T-helper 2 cell treated with Interferon-gamma antibody and Interleukin-4, amounts not matched to agents 100 ng/mL and 5 ng/mL, for 36 hours (primary cell): ENCODE results near the gene PDZRN3. TPM values are rescaled to one million over a fixed set of nuclear protein-coding genes. Genes with fewer than 3 reads are reported as not detected.
"Not testable (repeated sequence)": the region's sequence is repeated elsewhere in the genome, so short reads cannot be mapped to it uniquely, and the experiment has no call there.

Source experiments
- intact Hi-C: fragments of 100-400 bp; cut with micrococcal nuclease; formaldehyde crosslinking; loops from one replicate; pipeline ENCODE4 v1.15.1; 2023
- total RNA-seq: library from RNA; stranded (reverse); gene quantifications from 2 replicates; pipeline ENCODE4 v1.2.3, GENCODE V29; 2022

Gene PDZRN3
- total RNA-seq, 1 donor from 2014 or later = not detected

DNA sequence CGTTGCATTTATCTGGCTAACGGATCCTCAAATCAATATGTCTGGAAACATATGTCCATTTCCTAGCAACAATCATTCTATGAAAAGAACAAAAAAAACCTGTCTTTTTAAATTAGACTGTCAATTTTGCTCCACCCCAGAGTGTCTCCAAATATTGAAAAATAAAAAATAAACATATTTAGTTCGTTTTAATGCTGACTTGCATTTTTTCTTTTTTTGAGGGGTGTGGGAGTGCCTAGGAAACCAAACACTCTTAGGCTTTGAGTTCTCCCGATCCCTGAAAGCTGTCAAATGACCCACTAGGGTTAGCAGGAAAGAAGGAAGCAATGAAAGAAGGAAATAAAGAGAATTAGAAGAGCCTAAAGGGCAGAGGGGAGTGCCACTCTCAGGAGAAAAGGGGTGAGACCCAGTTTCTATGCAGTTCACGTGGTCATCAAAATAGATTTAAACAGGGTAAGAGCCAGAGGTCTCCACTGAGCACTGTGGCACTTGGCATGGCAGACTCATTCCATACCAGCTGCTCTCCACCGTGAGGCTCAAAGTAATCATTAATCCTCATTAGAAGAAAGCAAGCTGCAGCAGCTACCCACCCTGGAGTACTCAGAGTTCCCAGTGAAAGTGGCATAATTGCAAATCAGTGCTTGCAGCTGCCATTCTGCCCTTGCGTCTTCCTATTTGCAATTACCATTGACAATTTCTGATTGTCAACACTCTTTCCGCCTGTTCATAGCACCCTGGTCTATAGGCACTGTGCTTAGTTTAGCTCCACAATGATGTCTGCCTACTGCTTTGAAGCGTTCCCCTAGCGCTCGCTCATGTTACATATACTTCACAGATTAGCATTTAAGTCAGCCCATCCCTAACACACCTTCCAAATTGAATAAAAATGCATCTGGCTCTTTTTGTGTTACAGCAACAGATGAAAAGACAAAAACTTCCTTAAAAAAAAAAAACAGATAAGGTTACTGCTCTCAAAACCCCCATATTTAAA, 32.3 kb downstream of the PDZRN3 start:
- intact Hi-C loops = no loop called here

DNA sequence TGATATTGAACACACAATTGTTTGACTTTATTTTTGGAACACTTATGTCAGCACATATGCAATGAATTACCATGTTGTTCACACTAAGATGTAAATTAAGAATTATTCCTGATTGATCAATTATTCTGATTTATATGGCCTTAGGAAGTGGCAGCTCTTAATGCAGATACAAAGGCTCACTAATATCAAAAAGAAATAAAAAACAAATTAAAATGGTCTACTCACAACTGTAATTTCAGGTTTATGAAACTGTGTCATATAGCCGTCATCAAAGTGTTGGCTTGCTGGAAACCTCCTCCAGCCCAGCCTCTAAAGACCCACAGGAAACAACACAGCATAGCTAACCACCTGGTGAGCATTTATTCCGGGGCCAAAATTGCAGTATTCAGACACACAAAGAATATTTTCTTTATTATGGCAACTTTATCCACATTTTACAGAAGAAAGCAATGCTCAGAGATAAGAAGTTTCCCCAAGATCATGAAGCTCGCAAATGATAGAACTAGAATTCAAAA, 33.4 kb downstream of the PDZRN3 start:
- intact Hi-C loops = no loop called here

DNA sequence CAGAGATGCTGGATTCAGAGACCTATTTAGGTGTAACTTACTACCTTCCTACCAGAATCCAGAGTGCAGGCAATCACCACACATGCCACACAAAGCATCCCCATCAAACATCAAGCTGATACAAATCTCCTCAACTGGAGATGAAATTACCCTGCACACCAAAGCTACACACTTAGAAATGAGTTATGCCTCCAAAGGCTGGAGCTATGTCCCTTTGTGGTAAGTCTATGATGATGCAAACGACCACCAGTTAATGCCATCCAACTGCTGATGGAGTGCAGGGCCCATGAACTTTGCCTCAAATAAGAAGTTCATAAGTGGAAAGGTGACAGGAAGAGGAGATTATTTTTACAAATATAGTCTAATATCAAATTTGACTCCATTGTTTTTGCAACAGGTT, 38.1 kb downstream of the PDZRN3 start:
- intact Hi-C loops = no loop called here

DNA sequence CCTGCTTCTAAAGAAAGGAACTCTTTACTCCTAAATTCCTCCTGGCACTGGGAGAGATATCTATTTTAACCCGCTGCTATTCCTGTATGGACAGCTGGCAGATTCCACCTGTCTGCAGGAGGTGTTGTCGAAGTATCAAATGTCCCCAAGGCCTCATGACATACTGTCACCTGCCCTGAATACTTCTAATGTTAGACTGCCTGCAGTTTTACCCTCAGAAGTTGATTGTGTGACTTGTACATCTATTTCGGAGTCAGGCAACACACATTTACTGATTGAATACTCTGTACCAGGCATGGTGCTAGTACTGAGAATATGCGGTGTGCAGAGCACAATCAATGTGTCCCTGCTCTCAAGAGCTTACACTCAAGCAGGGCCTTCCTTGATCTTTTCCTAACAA, 38.6 kb downstream of the PDZRN3 start:
- intact Hi-C loops = no loop called here

DNA sequence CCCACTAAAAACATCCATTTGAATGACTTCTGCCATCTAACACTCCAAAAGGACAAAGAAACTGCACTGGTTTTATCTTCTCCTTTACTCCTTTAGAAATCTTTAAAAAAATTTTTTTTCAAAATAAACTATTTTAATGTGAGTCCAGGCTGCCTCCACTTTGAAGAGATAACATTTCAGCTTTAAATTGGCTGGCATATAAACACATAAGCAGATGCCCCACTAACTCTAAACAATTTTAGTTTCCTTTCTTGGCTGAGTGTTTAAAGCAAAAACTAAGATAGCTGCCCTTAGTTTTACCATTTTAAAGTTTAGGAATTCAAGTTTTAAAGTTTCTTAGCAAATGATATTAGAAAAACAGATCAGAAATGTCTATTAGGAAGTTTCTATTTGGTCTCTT, 39.9 kb downstream of the PDZRN3 start:
- intact Hi-C loops = no loop called here

DNA sequence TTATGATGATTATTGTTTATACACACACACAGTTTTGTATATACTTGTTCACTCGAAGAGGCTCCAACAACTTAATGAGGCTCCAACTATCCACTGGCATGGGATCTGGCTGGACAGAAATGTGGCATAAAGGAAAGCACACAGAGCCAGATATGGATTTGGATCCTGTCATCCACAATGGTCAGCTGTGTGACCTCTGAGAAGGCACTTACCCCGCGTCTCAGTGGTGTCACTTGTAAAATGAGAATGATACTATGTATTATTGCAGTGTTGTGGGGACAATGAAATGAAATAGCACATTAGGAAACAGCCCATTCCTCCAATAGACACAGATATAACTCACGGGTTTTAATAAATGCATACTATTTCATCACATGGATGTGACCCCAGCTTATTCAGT, 42.2 kb downstream of the PDZRN3 start:
- intact Hi-C loops = no loop called here

DNA sequence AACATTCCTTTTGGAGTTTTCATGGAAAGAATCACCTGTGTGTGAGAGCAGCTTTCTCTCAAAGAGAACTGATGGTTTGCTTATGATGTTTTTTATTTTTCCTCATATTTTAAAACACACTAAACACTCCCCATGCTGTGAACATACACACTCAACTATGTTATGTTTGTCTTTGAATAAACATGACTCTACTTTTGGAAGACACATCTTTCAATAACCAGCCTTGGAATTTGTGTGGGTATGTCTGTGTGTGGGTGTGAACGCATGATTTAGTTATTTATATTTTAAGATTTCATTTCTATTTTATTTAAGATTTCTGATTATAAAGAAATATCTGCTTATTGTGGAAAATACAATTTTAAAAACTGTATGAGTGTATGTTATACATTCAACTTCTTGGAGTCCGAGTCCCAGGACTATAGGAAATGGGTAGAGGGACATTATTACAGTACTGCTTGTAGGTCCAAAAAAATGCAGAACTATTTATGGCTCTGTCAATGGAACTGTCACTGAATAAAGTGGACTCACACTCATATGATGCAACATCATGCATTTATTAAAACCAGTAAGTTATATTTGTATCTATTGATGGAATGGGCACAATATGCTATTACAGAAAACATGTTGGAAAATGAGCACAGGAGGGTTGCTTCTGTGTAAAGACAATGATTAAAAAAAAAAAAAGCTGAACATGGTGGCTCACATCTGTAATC, 43.5 kb downstream of the PDZRN3 start:
- intact Hi-C loops = no loop called here

DNA sequence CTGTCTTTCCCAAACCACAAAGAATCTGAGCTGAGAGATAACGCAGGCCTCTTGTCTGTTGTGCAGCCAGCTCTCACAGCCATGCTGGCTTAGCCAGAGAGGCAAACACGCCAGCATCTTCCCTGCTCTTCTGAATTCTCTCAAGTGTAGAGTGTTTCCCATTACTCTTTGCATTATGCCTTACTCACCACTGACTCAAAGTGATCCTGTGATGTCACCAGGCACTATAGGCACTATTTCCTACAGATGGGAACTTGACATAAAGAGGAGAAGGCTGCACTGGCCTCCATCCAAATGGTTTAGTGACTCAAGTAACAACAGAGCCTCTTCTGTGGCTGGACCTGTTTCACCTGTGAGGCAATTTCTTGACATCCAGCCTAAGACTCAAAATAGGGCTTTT, 44.4 kb downstream of the PDZRN3 start:
- intact Hi-C loops = no loop called here

DNA sequence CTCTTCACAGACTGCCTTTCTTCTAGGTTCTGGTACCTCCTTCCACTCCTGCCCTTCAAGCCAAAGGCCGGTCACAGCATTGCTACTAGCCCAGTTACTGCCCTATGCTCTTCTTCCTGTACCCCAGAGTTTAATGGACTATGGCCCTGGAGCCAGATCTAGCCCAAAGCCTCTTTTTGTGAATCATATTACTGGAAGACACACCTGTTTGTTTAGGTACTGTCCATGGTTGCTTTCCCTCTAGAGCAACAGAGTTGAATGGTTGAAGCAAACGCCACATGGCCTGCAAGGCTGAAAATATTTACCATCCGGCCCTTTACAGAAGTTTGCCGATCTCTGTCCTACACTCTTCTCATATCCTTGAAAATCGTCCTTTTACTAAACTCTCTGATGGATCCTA, 47.0 kb downstream of the PDZRN3 start:
- intact Hi-C loops = no loop called here

DNA sequence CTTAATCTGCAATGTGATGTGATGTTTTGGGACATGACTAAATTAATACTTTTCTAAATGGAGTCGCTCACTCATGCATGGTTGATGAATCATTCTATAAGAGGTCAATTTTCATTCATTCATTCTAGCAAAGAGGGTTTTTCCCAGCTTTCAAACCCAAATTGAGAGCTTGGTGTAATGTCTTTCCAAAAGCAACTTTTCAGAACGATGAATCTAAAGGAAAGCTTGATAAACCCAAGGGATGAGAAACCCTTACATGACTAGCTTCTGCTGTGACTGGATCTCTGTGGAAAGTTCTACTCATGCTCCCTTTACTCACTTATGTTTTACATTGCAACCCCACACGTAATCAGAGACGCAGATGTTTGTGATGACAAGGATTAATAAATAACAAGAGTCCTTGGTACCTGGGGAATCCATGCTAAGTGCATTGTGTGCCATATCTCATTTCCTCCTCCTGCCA, 47.7 kb downstream of the PDZRN3 start:
- intact Hi-C loops = no loop called here

DNA sequence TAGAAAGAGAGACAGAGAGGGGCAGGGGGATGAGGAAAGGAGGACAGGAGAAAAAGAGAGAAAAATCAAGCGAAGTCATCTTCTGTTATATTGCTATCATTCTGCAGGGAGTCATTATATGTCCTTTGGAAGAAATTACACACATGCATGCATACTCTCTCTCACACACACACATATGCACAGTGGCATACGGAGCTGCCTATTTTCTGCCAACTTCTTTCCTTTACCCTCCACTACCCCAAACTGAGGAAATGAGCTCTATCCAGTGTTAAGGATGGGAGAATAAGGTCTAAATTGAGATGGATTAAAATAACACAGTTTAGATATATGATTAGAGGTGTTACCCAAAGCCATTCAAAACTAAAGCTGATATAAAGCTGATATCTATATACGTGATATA, 48.8 kb downstream of the PDZRN3 start:
- intact Hi-C loops = no loop called here

DNA sequence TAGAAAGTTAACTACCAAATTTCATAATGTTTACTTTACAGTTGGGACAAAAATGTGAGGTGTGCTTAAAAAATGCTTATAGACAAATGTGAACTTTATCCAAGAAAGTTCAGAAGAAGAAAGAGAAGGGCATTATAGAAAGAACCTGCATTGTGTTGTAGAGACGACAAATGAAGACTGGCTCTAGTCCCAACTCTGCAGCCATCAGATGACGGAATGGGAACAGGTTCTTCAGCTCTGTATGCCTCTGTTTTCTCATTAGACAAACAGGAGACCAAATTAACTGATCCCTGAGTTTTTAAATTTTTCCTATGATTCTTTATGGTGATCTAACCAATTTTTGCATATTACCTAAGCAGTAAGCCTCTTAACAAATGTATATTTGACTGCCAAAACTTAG, 49.2 kb downstream of the PDZRN3 start:
- intact Hi-C loops = no loop called here

DNA sequence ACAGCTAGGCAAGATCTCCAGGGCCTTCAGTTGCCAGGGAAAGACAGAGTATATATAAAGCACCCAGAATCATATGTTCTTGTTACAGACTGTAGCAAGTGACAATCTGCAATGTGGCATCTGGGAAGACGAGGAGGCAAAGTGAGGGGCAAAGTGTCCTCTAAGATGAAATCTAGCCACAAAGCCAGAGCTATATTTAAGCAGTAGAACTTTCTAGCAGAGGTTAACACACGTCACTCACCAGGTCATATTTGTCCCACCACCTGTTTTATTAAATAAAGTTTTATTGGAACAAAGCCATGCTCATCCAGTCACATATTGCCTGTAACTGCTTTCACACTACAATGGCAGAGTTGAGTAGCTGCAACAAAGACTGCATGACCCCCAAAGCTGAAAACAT, 51.5 kb downstream of the PDZRN3 start:
- intact Hi-C loops = no loop called here

DNA sequence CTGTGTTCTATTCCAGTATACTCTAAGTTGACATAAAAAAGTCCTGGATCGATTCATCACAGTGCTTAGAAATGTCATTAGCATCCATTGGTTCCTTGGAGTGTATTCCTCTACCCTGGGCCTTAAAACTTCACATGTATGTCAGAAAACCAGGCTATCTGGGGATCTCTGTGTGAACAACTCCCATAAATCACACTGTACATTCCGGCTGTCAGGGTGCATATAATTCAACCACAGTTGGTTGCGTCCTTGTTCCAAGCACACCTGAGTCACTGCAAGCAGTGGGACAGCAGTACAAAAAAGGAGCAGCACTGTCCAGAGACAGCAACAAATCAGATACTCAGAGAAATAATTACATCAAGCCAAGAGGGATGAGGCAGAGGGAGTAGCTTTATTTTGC, 52.4 kb downstream of the PDZRN3 start:
- intact Hi-C loops = no loop called here

DNA sequence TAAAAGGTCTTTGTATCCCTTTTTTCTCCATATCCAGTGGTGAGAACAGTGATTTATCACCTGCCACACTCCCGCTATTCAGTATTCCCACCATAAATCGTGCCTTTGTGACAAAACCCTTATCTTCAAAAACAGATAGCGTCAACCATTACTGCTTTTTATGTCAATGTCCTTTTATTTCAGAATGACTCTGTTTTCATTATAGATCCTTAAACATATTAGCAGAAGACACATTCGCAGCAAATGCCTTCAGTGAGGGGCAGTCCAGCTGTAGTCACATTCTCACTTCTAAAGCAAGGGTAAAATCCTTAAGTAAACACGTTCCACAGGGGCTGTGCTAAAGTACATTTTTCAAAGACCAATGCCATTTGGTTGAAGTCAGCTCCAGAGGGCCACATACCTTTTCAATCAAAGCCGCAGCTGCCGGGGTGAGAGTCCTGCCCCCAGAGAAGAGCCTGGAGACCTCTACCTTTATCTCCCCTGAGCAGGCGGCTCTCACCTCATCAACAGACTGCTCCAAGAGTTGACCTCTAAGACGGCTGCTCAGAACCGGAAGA, 53.4 kb downstream of the PDZRN3 start:
- intact Hi-C loops = no loop called here

DNA sequence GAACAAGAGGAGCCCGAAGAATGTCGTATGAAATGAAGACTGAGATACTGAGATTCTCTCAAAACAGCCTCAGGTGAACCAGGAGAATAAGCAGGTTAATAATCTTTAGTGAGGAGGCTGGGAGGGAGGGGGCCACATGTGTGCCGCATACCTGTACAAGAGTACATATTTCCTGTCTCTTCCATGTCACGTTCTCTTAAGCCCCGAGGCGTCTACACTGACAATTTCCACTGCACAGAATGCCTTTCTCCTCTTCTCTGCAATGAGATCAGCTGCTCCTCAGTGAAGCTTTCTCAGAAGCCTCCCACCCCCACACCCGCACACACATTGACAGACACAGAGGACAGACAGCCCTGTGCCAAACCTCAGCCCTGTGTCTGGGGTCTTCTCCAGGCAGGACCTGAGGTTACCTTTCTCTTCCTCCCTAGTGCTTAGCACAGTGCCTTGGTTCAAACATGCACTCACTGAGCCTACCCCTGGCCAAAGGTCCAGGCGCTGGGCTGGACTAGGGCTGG, 55.4 kb downstream of the PDZRN3 start:
- intact Hi-C loops = no loop called here

DNA sequence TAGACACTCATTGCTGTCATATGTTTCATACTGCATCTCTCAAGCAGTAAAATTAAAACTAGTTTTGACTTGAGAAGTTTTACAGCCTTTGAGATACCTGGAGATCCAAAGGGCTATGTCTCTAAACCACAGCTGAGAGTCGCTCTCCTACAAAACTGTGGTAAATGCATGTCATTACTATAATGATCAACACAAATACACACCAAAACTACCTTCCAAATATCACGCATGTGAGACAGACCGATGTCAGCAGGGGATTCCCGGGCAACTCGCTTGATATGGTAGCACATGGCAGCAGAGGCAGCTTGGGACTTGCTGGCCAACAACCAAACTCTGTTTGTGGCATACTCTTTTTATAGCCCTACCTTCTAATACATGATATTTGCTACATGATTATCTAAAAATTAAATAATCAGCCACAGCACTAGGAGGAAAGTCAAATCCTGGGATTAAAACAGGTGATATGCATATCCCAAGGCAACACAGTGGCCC, 56.3 kb downstream of the PDZRN3 start:
- intact Hi-C loops = no loop called here

DNA sequence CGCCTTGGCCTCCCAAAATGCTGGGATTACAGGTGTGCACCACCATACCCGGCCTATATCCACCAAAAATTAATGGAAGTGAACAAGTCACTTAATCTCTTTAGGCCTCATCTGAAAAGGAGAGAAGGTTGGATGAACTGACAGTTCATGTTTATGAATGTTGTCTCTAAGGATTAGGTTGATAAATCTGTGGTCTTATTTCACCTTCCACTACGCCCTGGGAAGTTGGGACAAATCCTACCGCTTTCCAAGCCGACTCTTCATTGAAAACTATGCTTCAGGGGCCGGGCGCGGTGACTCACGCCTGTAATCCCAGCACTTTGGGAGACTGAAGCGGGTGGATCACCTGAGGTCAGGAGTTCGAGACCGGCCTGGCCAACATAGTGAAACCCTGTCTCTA, 59.4 kb downstream of the PDZRN3 start:
- intact Hi-C loops = not testable (repeated sequence)

DNA sequence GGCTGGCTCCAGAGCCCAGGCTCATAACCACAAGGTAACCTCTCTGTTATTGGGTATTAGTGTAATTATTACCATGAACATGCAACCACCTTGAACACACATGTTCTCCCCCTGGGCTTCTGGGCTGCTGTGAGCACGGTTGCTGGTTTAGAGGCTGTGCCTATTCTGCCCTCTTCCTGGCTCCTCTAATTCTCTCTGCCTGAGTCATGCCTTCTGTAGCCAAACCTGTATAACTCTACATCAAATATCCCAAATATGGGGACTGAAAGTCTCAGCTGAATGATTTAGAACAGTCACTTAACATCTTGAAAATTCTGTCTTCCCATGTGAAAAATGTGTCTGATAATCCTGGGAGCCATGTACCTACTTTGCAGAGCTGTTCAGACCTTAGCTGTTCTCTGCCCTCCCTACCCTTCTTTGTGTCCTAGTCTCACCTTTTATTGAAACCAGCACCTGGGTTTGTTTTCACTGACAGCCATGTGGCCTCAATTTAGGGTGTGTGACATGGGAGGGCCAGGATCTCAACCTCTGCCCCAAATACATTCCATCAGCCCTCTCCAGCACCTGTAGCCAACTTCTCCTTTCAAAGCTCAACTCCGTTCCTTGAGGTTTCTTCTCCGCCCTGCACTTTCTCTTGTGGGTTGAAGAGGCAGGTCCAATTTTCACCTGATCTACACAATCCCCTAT, 60.7 kb downstream of the PDZRN3 start:
- intact Hi-C loops = no loop called here

DNA sequence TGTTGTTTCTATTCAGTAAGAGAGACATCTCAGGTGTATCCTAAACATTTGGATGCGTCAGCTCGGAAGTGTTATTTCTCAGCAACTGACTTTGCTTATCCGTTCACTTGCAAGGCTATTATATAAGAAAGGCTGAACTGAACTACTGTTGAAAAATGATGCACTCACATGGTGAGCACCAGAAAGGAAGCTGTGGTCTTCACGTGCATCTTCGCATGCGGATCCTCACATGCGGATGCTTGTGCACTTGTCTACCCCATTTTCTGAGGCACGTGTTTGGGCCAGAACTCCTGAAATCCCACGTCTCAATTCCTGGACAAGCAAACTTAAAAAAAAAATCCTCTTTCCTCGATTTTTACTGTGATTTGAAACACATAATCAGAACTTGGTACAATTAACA, 63.2 kb downstream of the PDZRN3 start:
- intact Hi-C loops = no loop called here

DNA sequence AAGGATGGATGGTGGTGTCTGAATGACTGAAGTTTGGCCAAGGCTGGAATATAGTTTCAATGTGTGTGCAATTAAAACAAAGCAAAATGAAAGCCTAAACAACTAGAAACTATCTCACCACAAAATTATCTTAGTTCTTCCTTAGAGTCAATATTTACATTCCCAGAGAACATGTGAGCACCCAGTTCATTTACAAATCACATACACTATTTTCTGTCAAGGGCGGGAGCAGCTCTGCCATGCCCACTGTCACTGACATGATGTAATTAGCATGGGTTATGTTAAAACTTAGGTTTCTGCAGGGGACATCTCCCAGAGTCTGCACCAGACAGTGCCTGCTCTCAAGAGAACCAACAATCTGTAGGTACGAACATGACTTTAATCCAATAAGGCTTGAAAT, 65.0 kb downstream of the PDZRN3 start:
- intact Hi-C loops = no loop called here
